22Rv1 (cell line): ENCODE data around the gene ADGRD1.

ENCODE experiments used
- CTCF ChIP-seq: fragments of 450-650 bp; IDR thresholded peaks from 2 replicates; pipeline ENCODE4 v1.5.1; 2017; ENCODE audit warnings: mild to moderate bottlenecking
- ZFX ChIP-seq: fragments of 450-650 bp; IDR thresholded peaks from 2 replicates; pipeline ENCODE4 v1.6.1; 2017; ENCODE audit warnings: antibody characterized with exemption, borderline replicate concordance

GRCh38 chr12:131049549-131050339 lies 96.0 kb downstream of the ADGRD1 start:
- TF ChIP-seq CTCF (no peak), ZFX (no peak)
